Endothelial cell of umbilical vein (primary cell): ENCODE measurements around the gene TRIM46. TPM values are rescaled to one million over a fixed set of nuclear protein-coding genes. Genes with fewer than 3 reads are reported as not detected.

Experiments
- BruUV-seq: library from RNA; stranded (reverse); fragments of 400-500 nt; replicated peaks from 2 replicates; lab custom pipeline; 2021; lab: Mats Ljungman, UMichigan
- CTCF ChIA-PET: fragments of 300-600, 350-600 bp; sonication (Branson Sonifier 250); formaldehyde crosslinking; loops from one replicate; lab custom pipeline; 2021; ENCODE audit warnings: antibody characterized with exemption, inconsistent platforms; lab: Charles Lee
- POLR2A ChIA-PET: fragments of 300-600, 350-600 bp; sonication (Branson Sonifier 250); formaldehyde crosslinking; loops from one replicate; lab custom pipeline; 2021; ENCODE audit warnings: antibody characterized with exemption, inconsistent platforms; lab: Charles Lee
- DNase-seq: peaks from one replicate; pipeline ENCODE4 v3.0.0-alpha.2; 2011; ENCODE audit warnings: low read depth, low spot score
- FAIRE-seq: peaks from 2 replicates; lab custom pipeline; 2011; peaks lifted over from hg19 to GRCh38; lab: Jason Lieb, UNC
- H2AFZ ChIP-seq: 2 replicates; pipeline ENCODE4 v1.6.0; 2012; ENCODE audit warnings: low read depth, low read length, control low read depth, inconsistent platforms
- H3K27ac ChIP-seq: 2 replicates; pipeline ENCODE4 v1.5.1; 2011; ENCODE audit warnings: low read depth, mild to moderate bottlenecking, control low read depth, low read length, moderate library complexity; ENCODE audit not compliant: insufficient read depth
- H3K27me3 ChIP-seq, 2 experiments: 2 replicates each; pipeline versions ENCODE4 v1.6.0 to v1.6.1; 2011; ENCODE audit warnings: low read length in 2 of 2, mixed read lengths in 1 of 2; ENCODE audit not compliant: control insufficient read depth in 2 of 2, insufficient read depth in 2 of 2
- H3K36me3 ChIP-seq, 2 experiments: 2 replicates in 1 of 2; 3 replicates in 1 of 2; pipeline ENCODE4 v1.5.1; 2011; ENCODE audit warnings: low read length in 2 of 2, mild to moderate bottlenecking in 1 of 2, moderate library complexity in 1 of 2; ENCODE audit not compliant: control insufficient read depth in 2 of 2, insufficient read depth in 2 of 2; ENCODE audit errors: extremely low read depth in 1 of 2
- H3K4me1 ChIP-seq: 3 replicates; pipeline ENCODE4 v1.5.1; 2011; ENCODE audit warnings: mild to moderate bottlenecking, low read length; ENCODE audit not compliant: control insufficient read depth, insufficient read depth; ENCODE audit errors: extremely low read depth
- H3K4me2 ChIP-seq: 2 replicates; pipeline ENCODE4 v1.6.1; 2011; ENCODE audit warnings: low read length, control low read depth, mixed read lengths; ENCODE audit not compliant: insufficient read depth
- H3K4me3 ChIP-seq, 3 experiments: fragments of 200-600 bp in 1 of 3; sonication (generic), shearing (Covaris generic) in 1 of 3; replicated peaks in 1 of 3; 2 replicates each; pipeline ENCODE4 v1.5.1; 2011 to 2016; ENCODE audit warnings: control low read depth in 3 of 3, low read length in 3 of 3, mild to moderate bottlenecking in 2 of 3, inconsistent platforms in 1 of 3, low read depth in 1 of 3, moderate library complexity in 1 of 3; ENCODE audit not compliant: insufficient read depth in 1 of 3
- H3K79me2 ChIP-seq: 2 replicates; pipeline ENCODE4 v1.6.0; 2012; ENCODE audit warnings: low read length, inconsistent platforms; ENCODE audit not compliant: control insufficient read depth, insufficient read depth
- H3K9ac ChIP-seq: replicated peaks from 2 replicates; pipeline ENCODE3; 2011; ENCODE audit warnings: low read length, control low read depth; ENCODE audit not compliant: insufficient read depth; ENCODE audit errors: extremely low read depth
- H3K9me1 ChIP-seq: replicated peaks from 3 replicates; pipeline ENCODE4 v1.6.0; 2011; ENCODE audit warnings: mild to moderate bottlenecking, low read length; ENCODE audit not compliant: control insufficient read depth, insufficient read depth; ENCODE audit errors: extremely low read depth
- H3K9me3 ChIP-seq: replicated peaks from 2 replicates; pipeline ENCODE4 v1.5.1; 2012; ENCODE audit warnings: low read length, inconsistent platforms; ENCODE audit not compliant: control insufficient read depth, insufficient read depth
- H4K20me1 ChIP-seq: replicated peaks from 2 replicates; pipeline ENCODE3; 2011; ENCODE audit warnings: mild to moderate bottlenecking, low read length; ENCODE audit not compliant: control insufficient read depth, insufficient read depth; ENCODE audit errors: extremely low read depth
- JUN ChIP-seq: IDR thresholded peaks from 2 replicates; pipeline ENCODE4 v1.6.1; 2011; ENCODE audit warnings: borderline replicate concordance, low read depth; ENCODE audit not compliant: insufficient read length, insufficient read depth
- MYC ChIP-seq: IDR thresholded peaks from one replicate; pipeline ENCODE4 v1.6.1; 2011; ENCODE audit warnings: mild to moderate bottlenecking, low read depth, low read length
- POLR2A ChIP-seq: IDR thresholded peaks from 2 replicates; pipeline ENCODE4 v1.6.1; 2012; ENCODE audit warnings: low read depth, mild to moderate bottlenecking, control low read depth, low read length
- POLR2AphosphoS5 ChIP-seq: IDR thresholded peaks from 2 replicates; pipeline ENCODE4 v1.6.1; 2012; ENCODE audit warnings: low read depth, mild to moderate bottlenecking, control low read depth, low read length, moderate library complexity; ENCODE audit not compliant: insufficient read depth
- dilution Hi-C: fragments of 300-500 bp; cut with MboI; formaldehyde crosslinking; loops from one replicate; pipeline ENCODE4 v1.15.0; 2019; ENCODE audit warnings: low sequenced_read_pairs; ENCODE audit not compliant: extremely low pct_ligation_motif_present
- intact Hi-C: fragments of 100-400 bp; cut with micrococcal nuclease; formaldehyde crosslinking; loops from one replicate; pipeline ENCODE4 v1.10.0; 2022
- polyA plus RNA-seq, 4 experiments: library from polyadenylated mRNA; depleted of rRNA in 3 of 4; stranded (reverse) in 3 of 4; unstranded in 1 of 4; fragments of >200 nt; gene quantifications; 2 replicates each; pipeline versions ENCODE4 v1.2.1 to v1.2.3, GENCODE V29; 2011 to 2012; ENCODE audit warnings: missing spikeins in 1 of 4
- total RNA-seq: library from RNA; stranded (reverse); gene quantifications from 2 replicates; pipeline ENCODE4 v1.2.3, GENCODE V29; 2021
- TF ChIP-seq, protein P1 (sequence below), 2 donors: IDR thresholded peaks; 1 replicate in 1 of 2; 2 replicates in 1 of 2; pipeline ENCODE4 v1.5.1; 2011; ENCODE audit warnings: low read length in 2 of 2, mild to moderate bottlenecking in 2 of 2, moderate library complexity in 2 of 2, control low read depth in 1 of 2, inconsistent platforms in 1 of 2, low read depth in 1 of 2; ENCODE audit not compliant: insufficient read depth in 1 of 2; ENCODE audit errors: extremely low read depth in 1 of 2

Gene TRIM46
- total and polyA plus RNA-seq, 2 donors (not counting 3 experiments of a cell fraction or from before 2014, with no cell fraction given): 9.5 to 10.0 TPM

DNA sequence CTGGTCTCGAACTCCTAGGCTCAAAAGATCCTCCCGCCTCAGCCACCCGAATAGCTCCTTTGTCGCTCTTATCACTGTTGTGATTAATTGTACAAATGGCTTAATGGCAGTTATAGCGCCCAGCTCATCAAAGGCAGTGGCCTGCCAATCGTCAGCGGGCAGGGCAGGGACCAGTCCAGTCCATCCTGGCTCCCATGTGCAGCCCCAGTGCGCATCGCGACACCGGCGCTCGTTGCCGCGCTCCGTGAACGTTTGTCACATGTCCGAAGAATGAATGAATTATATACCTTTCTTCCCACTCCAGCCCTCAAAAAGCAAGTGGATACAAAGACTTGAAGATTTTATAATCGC lies 53.2 kb downstream of the TRIM46 start:
- Histone ChIP-seq H2AFZ (peak overlapping the region; percentile 0), H3K9ac (peak overlapping the region; percentile 53), H3K4me1 (peaks cover 28% of the 10 kb centered on the region), H3K27me3 (no peaks in the 10 kb centered on the region), H3K79me2 (peaks cover 8% of the 10 kb centered on the region), H3K4me2 (peak overlapping the region; percentile 55), H4K20me1 (no peaks in the 10 kb centered on the region), H3K36me3 (no peaks in the 10 kb centered on the region), H3K4me3 (peak overlapping the region; percentile 41 to 82 (median 58)), H3K27ac (peak overlapping the region; percentile 63), H3K9me3 (no peaks in the 10 kb centered on the region), H3K9me1 (no peaks in the 10 kb centered on the region)
- intact Hi-C loops: loop anchor here (1.0 to 5.0 kb wide), 4 partner anchors 17 to 51 kb away; partner anchors contain the start of gene THBS3
- dilution Hi-C loops: no loop called here
- ChIA-PET CTCF (interaction anchor here (0.9 to 3.0 kb wide), 10 partner anchors 8 to 372 kb away, joined by 3 to 69 read pairs (median 4); partner anchors contain the start of genes KRTCAP2, MTX1 and THBS3), POLR2A (no interaction called here)
- no peak for FAIRE-seq
- TSS peak; percentile 86 for BruUV-seq
- no peak for DNase-seq
- TF ChIP-seq MYC (peak; percentile 17), POLR2AphosphoS5 (no peak)

DNA sequence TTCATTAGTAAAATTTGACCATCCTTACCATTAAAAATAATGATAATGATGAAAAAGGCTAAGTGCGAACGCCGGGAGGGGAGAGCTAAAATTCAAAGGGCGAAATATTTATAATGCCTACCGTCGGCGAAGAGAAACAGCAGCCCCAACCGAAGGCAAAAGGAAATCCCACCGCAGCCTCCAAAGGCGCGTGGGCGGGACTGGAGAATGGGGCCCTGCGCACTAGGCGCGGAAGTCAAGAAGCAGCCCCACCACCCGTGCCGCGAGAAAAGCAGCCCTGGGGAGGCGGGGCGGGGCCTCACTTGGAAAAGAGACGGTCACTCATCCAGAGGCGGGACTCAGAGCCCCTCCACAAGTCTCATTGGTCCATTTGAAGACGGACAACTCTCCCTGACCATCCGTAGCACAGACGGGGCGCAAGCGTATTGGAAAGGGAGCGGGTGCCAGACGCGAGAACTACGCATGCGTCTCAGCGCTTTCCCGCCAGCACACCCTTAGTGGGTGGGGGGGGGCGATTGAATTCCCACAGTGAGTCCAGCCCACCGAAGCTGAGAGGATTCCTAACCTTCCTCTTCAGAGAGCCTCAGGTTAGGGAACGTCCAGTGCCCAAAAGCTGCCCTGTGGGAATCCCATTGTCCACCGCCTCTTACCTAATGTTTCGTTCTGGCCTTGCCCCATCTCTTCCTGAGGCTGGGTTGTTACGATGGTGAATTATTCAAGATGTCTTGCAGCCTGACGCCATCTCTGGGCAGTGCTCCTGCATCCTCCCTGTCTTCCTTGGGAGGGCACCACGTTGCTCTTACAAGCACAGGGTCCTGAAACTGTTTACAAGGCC lies 53.8 kb downstream of the TRIM46 start:
- ChIA-PET POLR2A (no interaction called here), CTCF (interaction anchor here (0.9 to 3.0 kb wide), 9 partner anchors 9 to 371 kb away, joined by 3 to 69 read pairs (median 5); partner anchors contain the start of genes KRTCAP2, MTX1 and THBS3)
- intact Hi-C loops: loop anchor here (1.0 to 5.0 kb wide), 2 partner anchors 17 to 35 kb away; no protein-coding TSS in a partner anchor
- Histone ChIP-seq H3K27me3 (no peaks in the 10 kb centered on the region), H3K36me3 (no peaks in the 10 kb centered on the region), H3K79me2 (peaks cover 8% of the 10 kb centered on the region), H4K20me1 (no peaks in the 10 kb centered on the region), H3K4me2 (peak overlapping the region; percentile 77), H3K27ac (peak overlapping the region; percentile 63), H3K4me1 (peaks cover 31% of the 10 kb centered on the region), H3K9ac (peak overlapping the region; percentile 75), H3K9me3 (no peaks in the 10 kb centered on the region), H3K4me3 (peak overlapping the region; percentile 41 to 82 (median 58)), H2AFZ (peak overlapping the region; percentile 92), H3K9me1 (no peaks in the 10 kb centered on the region)
- TF ChIP-seq JUN (no peak), POLR2AphosphoS5 (peak; percentile 94), POLR2A (peak; percentile 96)
- TF ChIP-seq, protein P1, sequence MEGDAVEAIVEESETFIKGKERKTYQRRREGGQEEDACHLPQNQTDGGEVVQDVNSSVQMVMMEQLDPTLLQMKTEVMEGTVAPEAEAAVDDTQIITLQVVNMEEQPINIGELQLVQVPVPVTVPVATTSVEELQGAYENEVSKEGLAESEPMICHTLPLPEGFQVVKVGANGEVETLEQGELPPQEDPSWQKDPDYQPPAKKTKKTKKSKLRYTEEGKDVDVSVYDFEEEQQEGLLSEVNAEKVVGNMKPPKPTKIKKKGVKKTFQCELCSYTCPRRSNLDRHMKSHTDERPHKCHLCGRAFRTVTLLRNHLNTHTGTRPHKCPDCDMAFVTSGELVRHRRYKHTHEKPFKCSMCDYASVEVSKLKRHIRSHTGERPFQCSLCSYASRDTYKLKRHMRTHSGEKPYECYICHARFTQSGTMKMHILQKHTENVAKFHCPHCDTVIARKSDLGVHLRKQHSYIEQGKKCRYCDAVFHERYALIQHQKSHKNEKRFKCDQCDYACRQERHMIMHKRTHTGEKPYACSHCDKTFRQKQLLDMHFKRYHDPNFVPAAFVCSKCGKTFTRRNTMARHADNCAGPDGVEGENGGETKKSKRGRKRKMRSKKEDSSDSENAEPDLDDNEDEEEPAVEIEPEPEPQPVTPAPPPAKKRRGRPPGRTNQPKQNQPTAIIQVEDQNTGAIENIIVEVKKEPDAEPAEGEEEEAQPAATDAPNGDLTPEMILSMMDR (IDR thresholded peaks at IDR 0.05; ENCODE audit: extremely low read depth in 1 of 2, insufficient read depth in 1 of 2, low read depth in 1 of 2, low read length in 2 of 2): no peak
- peak; percentile 93 for FAIRE-seq
- dilution Hi-C loops: no loop called here
- TSS peak; percentile 96 for BruUV-seq
- peak; percentile 99 for DNase-seq
